ENCODE measurements around the gene SURF1.

DNA sequence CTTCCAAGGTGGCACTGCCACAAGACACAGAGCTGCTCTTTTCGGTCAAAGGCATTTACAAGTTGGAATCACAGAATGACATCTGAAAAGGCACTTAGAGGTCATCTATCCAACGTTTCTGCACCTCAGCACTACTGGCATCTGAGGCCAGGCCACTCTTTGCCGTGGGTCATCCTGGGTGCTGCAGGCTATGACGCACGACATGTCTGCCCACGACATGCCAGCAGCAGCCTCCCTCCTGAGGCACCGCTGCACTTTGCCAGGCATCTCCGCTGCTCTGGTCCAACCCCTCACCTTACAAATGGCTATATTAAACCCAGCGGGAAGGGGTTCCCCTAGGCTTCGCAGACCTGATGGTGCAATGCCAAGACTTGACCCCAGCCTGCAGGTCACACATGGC is 11.5 kb upstream of the SURF1 start:
- TF ChIP-seq, protein P1, sequence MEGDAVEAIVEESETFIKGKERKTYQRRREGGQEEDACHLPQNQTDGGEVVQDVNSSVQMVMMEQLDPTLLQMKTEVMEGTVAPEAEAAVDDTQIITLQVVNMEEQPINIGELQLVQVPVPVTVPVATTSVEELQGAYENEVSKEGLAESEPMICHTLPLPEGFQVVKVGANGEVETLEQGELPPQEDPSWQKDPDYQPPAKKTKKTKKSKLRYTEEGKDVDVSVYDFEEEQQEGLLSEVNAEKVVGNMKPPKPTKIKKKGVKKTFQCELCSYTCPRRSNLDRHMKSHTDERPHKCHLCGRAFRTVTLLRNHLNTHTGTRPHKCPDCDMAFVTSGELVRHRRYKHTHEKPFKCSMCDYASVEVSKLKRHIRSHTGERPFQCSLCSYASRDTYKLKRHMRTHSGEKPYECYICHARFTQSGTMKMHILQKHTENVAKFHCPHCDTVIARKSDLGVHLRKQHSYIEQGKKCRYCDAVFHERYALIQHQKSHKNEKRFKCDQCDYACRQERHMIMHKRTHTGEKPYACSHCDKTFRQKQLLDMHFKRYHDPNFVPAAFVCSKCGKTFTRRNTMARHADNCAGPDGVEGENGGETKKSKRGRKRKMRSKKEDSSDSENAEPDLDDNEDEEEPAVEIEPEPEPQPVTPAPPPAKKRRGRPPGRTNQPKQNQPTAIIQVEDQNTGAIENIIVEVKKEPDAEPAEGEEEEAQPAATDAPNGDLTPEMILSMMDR (IDR thresholded peaks at IDR 0.05; ENCODE audit: low read depth, low read length) = no peak
- no peak for TF ChIP-seq EZH2phosphoT487 (IDR thresholded peaks at IDR 0.05; ENCODE audit: low read depth)

Measured in OCI-LY3 (cell line).